ENCODE data around the gene AIFM2. TPM values are rescaled to one million over a fixed set of nuclear protein-coding genes. Genes with fewer than 3 reads are reported as not detected.

Gene AIFM2
- total and polyA plus RNA-seq, 2 of the 13 experiments (the other 11 are each of a cell fraction or from before 2014, with no cell fraction given), result 20.3 to 29.5 TPM

DNA sequence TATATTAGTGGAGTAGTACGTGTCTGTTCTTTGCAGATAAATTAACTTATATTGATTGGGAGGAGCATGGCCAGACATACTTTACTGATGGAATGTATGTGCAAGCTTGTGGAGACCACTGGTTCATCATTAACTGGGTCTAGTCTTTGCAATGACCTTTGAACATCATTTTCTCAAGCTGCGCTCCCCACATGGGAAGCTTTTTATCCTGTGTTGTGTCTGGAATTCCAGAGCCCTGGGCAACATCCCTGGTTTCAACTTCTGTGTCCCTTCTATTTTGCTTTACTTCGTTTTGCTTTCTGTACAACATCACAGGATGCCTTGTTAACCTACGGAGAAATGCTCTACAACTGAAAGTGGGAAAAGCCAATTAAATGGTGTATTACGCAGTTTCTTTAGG is 41.7 kb downstream of the AIFM2 start (continued):
- TF ChIP-seq THAP11 (CRISPR knock-in tag; IDR thresholded peaks at IDR 0.05), result peak; percentile 60
- no peak for TF ChIP-seq ZNF143 (CRISPR knock-in tag; IDR thresholded peaks at IDR 0.05)
- no peak for TF ChIP-seq ZNF274 (CRISPR knock-in tag; IDR thresholded peaks at IDR 0.05)
- no peak for TF ChIP-seq ZMAT3 (CRISPR knock-in tag; conservative IDR thresholded peaks at IDR 0.05)
- TF ChIP-seq CBFB (CRISPR knock-in tag; IDR thresholded peaks at IDR 0.05), result no peak
- TF ChIP-seq, protein P1, sequence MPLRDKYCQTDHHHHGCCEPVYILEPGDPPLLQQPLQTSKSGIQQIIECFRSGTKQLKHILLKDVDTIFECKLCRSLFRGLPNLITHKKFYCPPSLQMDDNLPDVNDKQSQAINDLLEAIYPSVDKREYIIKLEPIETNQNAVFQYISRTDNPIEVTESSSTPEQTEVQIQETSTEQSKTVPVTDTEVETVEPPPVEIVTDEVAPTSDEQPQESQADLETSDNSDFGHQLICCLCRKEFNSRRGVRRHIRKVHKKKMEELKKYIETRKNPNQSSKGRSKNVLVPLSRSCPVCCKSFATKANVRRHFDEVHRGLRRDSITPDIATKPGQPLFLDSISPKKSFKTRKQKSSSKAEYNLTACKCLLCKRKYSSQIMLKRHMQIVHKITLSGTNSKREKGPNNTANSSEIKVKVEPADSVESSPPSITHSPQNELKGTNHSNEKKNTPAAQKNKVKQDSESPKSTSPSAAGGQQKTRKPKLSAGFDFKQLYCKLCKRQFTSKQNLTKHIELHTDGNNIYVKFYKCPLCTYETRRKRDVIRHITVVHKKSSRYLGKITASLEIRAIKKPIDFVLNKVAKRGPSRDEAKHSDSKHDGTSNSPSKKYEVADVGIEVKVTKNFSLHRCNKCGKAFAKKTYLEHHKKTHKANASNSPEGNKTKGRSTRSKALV (CRISPR knock-in tag; IDR thresholded peaks at IDR 0.05), result no peak
- no peak for TF ChIP-seq PHF5A (CRISPR knock-in tag; IDR thresholded peaks at IDR 0.05; ENCODE audit: low read depth, unreplicated experiment)
- TF ChIP-seq MAFK (conservative IDR thresholded peaks at IDR 0.05 in 1 of 2, IDR thresholded peaks at IDR 0.05 in 1 of 2; ENCODE audit: low read length in 2 of 2), result no peak
- no peak for TF ChIP-seq ZNF451 (CRISPR knock-in tag; IDR thresholded peaks at IDR 0.05)
- TF ChIP-seq FOXM1 (CRISPR knock-in tag; IDR thresholded peaks at IDR 0.05), result no peak
- TF ChIP-seq CEBPG (CRISPR knock-in tag; IDR thresholded peaks at IDR 0.05), result peak; percentile 63
- no peak for TF ChIP-seq MAFF (IDR thresholded peaks at IDR 0.05; ENCODE audit: low read depth, low read length)
- TF ChIP-seq AKAP8 (CRISPR knock-in tag; IDR thresholded peaks at IDR 0.05), result no peak
- TF ChIP-seq BORCS8-MEF2B (CRISPR knock-in tag; IDR thresholded peaks at IDR 0.05), result no peak
- no peak for TF ChIP-seq TAF15 (IDR thresholded peaks at IDR 0.05; ENCODE audit: low read depth, low read length, poor library complexity, severe bottlenecking)
- TF ChIP-seq, protein P2, sequence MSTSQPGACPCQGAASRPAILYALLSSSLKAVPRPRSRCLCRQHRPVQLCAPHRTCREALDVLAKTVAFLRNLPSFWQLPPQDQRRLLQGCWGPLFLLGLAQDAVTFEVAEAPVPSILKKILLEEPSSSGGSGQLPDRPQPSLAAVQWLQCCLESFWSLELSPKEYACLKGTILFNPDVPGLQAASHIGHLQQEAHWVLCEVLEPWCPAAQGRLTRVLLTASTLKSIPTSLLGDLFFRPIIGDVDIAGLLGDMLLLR (CRISPR knock-in tag; IDR thresholded peaks at IDR 0.05), result no peak
- TF ChIP-seq ZNF780A (CRISPR knock-in tag; IDR thresholded peaks at IDR 0.05), result no peak
- no peak for TF ChIP-seq GLI4 (CRISPR knock-in tag; IDR thresholded peaks at IDR 0.05; ENCODE audit: borderline replicate concordance)
- TF ChIP-seq MXI1 (IDR thresholded peaks at IDR 0.05; ENCODE audit: borderline replicate concordance, low read depth, low read length), result peak; percentile 55; the same call in 1 of the 3 replicates
- no peak for TF ChIP-seq ZNF432 (CRISPR knock-in tag; IDR thresholded peaks at IDR 0.05; ENCODE audit: borderline replicate concordance)
- TF ChIP-seq, protein P3, sequence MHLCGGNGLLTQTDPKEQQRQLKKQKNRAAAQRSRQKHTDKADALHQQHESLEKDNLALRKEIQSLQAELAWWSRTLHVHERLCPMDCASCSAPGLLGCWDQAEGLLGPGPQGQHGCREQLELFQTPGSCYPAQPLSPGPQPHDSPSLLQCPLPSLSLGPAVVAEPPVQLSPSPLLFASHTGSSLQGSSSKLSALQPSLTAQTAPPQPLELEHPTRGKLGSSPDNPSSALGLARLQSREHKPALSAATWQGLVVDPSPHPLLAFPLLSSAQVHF (CRISPR knock-in tag; IDR thresholded peaks at IDR 0.05), result no peak
- no peak for TF ChIP-seq SSRP1 (CRISPR knock-in tag; IDR thresholded peaks at IDR 0.05)
- TF ChIP-seq NKX3-1 (CRISPR knock-in tag; IDR thresholded peaks at IDR 0.05), result no peak
- no peak for TF ChIP-seq EHMT2 (IDR thresholded peaks at IDR 0.05; ENCODE audit: borderline replicate concordance, low read depth, low read length)
- TF ChIP-seq, protein P4, sequence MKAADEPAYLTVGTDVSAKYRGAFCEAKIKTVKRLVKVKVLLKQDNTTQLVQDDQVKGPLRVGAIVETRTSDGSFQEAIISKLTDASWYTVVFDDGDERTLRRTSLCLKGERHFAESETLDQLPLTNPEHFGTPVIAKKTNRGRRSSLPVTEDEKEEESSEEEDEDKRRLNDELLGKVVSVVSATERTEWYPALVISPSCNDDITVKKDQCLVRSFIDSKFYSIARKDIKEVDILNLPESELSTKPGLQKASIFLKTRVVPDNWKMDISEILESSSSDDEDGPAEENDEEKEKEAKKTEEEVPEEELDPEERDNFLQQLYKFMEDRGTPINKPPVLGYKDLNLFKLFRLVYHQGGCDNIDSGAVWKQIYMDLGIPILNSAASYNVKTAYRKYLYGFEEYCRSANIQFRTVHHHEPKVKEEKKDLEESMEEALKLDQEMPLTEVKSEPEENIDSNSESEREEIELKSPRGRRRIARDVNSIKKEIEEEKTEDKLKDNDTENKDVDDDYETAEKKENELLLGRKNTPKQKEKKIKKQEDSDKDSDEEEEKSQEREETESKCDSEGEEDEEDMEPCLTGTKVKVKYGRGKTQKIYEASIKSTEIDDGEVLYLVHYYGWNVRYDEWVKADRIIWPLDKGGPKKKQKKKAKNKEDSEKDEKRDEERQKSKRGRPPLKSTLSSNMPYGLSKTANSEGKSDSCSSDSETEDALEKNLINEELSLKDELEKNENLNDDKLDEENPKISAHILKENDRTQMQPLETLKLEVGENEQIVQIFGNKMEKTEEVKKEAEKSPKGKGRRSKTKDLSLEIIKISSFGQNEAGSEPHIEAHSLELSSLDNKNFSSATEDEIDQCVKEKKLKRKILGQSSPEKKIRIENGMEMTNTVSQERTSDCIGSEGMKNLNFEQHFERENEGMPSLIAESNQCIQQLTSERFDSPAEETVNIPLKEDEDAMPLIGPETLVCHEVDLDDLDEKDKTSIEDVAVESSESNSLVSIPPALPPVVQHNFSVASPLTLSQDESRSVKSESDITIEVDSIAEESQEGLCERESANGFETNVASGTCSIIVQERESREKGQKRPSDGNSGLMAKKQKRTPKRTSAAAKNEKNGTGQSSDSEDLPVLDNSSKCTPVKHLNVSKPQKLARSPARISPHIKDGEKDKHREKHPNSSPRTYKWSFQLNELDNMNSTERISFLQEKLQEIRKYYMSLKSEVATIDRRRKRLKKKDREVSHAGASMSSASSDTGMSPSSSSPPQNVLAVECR (CRISPR knock-in tag; IDR thresholded peaks at IDR 0.05; ENCODE audit: borderline replicate concordance), result peak; percentile 70; the same call in 1 of the 2 replicates

Data from HepG2 (cell line).